Measurements from ENCODE around the gene RASSF8.
A peak's percentile ranks its signal among the peaks of the same experiment; 100 is the strongest.

Gene RASSF8

DNA sequence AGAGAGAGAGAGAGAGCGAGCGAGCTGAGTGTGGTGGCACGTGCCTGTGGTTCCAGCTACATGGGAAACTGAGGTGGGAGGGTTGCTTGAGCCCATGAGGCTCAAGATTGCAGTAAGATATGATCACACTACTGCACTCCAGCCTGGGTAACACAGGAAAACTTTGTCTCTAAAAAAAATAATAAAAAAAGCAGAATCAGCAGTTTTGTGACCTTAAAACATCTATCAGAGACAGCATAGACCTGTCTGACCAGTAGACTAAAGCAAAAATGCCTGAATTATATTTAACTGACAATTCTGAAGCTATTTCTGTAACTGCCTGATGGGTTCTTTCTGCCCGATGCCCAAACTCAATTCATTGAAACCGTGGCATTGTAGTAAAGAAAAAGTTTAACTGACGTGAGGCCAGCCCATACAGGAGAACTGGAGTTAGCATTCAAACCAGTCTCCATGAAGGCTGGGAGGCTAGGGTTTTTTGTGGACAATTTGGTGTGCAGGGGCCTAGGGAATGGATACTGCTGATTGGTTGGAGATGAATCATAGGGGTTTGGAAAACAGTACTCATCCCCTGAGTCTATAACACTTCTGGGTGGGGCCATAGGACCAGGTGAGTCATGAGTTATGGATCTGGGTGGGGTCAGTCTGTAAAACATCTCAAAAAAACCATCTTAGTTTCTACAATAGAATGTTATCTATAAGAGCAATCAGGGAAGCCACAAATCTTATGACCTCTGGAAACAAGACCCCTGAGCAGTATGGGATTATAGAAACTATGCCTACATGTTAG, 8.0 kb upstream of the RASSF8 start:
- TF ChIP-seq ZBTB7A (IDR thresholded peaks at IDR 0.05; ENCODE audit: low read depth) = no peak
- TF ChIP-seq CREB1 (IDR thresholded peaks at IDR 0.05; ENCODE audit: low read depth) = no peak
- no peak for TF ChIP-seq TAF1 (IDR thresholded peaks at IDR 0.05; ENCODE audit: low read depth)
- no peak for TF ChIP-seq EGR1 (IDR thresholded peaks at IDR 0.05)
- no peak for TF ChIP-seq FOXM1 (IDR thresholded peaks at IDR 0.05; ENCODE audit: borderline replicate concordance, low read depth)
- TF ChIP-seq TCF12 (IDR thresholded peaks at IDR 0.05; ENCODE audit: low read depth) = no peak
- no peak for TF ChIP-seq TEAD4 (IDR thresholded peaks at IDR 0.05)
- no peak for TF ChIP-seq NFIC (IDR thresholded peaks at IDR 0.05)
- no peak for TF ChIP-seq USF1 (IDR thresholded peaks at IDR 0.05)
- TF ChIP-seq RAD21 (IDR thresholded peaks at IDR 0.05; ENCODE audit: low read depth) = no peak
- no peak for TF ChIP-seq REST (IDR thresholded peaks at IDR 0.05; ENCODE audit: low read depth)
- TF ChIP-seq EP300 (IDR thresholded peaks at IDR 0.05; ENCODE audit: borderline replicate concordance) = no peak
- TF ChIP-seq, protein P1, sequence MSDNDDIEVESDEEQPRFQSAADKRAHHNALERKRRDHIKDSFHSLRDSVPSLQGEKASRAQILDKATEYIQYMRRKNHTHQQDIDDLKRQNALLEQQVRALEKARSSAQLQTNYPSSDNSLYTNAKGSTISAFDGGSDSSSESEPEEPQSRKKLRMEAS (IDR thresholded peaks at IDR 0.05) = no peak
- TF ChIP-seq YY1 (IDR thresholded peaks at IDR 0.05; ENCODE audit: low read depth) = no peak
- no peak for TF ChIP-seq CEBPB (IDR thresholded peaks at IDR 0.05)

DNA sequence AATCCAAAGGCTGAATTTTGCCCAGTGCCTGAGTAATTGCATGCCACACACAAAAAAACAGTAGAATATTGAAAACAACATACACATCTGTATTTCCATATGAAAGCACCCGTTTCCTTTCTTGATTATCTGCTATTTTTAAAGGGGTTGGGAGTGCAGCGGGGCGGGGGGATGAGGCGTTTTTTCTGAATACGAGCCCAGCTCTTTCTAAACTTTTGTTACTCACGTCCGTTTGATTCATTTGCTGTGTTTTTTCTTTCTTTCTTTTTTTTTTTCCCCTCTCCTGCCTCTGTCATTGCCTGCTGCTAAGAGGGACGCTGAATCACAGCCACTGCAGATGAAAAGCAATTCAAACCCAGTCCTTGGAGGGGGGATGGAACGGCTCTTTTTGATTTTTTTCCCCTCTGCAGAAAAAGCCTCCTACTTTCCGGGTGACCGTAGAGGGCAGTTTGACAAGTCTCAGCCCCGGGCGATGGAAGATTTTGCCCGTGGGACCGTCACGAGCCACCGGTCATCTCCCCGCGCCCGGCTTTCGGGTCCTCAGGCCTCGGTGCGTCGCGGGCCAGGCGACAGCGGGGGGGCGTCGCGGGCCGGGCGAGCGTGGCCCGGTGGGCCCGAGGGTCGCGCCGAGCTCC, 572 bp upstream of the RASSF8 start:
- TF ChIP-seq TCF12 (IDR thresholded peaks at IDR 0.05; ENCODE audit: low read depth) = no peak
- no peak for TF ChIP-seq EGR1 (IDR thresholded peaks at IDR 0.05)
- TF ChIP-seq FOXM1 (IDR thresholded peaks at IDR 0.05; ENCODE audit: borderline replicate concordance, low read depth) = no peak
- no peak for TF ChIP-seq CEBPB (IDR thresholded peaks at IDR 0.05)
- peak; percentile 94 for TF ChIP-seq ZBTB7A (IDR thresholded peaks at IDR 0.05; ENCODE audit: low read depth)
- TF ChIP-seq RAD21 (IDR thresholded peaks at IDR 0.05; ENCODE audit: low read depth) = no peak; the same call in 1 of the 2 replicates
- no peak for TF ChIP-seq CREB1 (IDR thresholded peaks at IDR 0.05; ENCODE audit: low read depth)
- TF ChIP-seq YY1 (IDR thresholded peaks at IDR 0.05; ENCODE audit: low read depth) = no peak
- no peak for TF ChIP-seq USF1 (IDR thresholded peaks at IDR 0.05)
- TF ChIP-seq, protein P1 (IDR thresholded peaks at IDR 0.05) = no peak; the same call in 1 of the 2 replicates
- no peak for TF ChIP-seq NFIC (IDR thresholded peaks at IDR 0.05)
- no peak for TF ChIP-seq EP300 (IDR thresholded peaks at IDR 0.05; ENCODE audit: borderline replicate concordance)
- TF ChIP-seq TAF1 (IDR thresholded peaks at IDR 0.05; ENCODE audit: low read depth) = peak; percentile 17; the same call in 1 of the 2 replicates
- TF ChIP-seq REST (IDR thresholded peaks at IDR 0.05; ENCODE audit: low read depth) = no peak

DNA sequence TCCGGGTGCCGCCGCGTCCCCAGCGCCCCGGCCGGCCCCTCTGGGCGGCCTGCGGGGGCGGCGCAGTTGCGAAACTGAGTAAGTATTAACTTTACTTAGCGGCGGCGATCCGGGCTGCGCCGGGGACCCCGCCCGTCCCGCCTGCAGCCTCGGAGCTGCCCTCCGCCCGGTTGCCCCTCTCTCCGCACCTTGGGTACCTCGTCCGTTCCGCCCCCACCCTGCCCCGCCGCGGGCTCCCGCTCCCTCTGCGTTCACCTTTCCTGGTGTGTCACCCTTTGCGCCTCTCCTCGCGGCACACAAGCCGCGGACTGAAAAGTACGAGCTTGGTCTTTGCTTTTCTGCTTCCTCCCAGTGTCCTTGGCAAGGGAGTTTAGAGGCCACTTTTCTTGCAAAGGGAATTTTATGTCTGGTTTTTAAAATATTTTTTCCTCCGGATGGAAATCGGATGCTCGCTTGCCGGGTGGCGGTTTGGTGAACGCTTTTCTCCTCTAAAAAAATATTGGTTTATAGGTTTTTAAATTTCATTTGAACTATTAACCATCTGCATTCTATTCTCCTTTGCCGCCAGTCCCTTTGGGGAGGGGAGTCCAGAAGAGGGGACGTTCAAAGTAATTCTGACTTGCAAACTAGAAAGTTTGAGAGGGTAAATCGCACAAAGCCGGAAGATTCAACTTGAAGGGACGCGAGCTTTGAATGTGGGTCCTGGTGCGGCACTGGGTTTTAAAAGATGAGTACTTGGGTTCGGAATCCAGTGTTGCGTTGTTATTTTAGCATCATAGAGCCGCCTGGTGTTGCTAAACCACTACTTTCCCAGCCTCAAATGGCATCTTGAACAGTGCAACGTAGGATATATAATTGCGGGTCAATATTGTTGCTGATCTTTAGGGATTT, 834 bp downstream of the RASSF8 start:
- TF ChIP-seq, protein P1 (IDR thresholded peaks at IDR 0.05) = no peak; the same call in 1 of the 2 replicates
- no peak for TF ChIP-seq FOXM1 (IDR thresholded peaks at IDR 0.05; ENCODE audit: borderline replicate concordance, low read depth)
- TF ChIP-seq TEAD4 (IDR thresholded peaks at IDR 0.05) = no peak
- TF ChIP-seq REST (IDR thresholded peaks at IDR 0.05; ENCODE audit: low read depth) = no peak
- no peak for TF ChIP-seq TAF1 (IDR thresholded peaks at IDR 0.05; ENCODE audit: low read depth)
- TF ChIP-seq CEBPB (IDR thresholded peaks at IDR 0.05) = peak; percentile 42; the same call in 1 of the 2 replicates
- no peak for TF ChIP-seq EP300 (IDR thresholded peaks at IDR 0.05; ENCODE audit: borderline replicate concordance)
- TF ChIP-seq USF1 (IDR thresholded peaks at IDR 0.05) = no peak
- no peak for TF ChIP-seq RAD21 (IDR thresholded peaks at IDR 0.05; ENCODE audit: low read depth)
- peak; percentile 82 for TF ChIP-seq EGR1 (IDR thresholded peaks at IDR 0.05)
- TF ChIP-seq ZBTB7A (IDR thresholded peaks at IDR 0.05; ENCODE audit: low read depth) = peak; percentile 82; the same call in 1 of the 2 replicates
- TF ChIP-seq CREB1 (IDR thresholded peaks at IDR 0.05; ENCODE audit: low read depth) = no peak
- TF ChIP-seq TCF12 (IDR thresholded peaks at IDR 0.05; ENCODE audit: low read depth) = peak; percentile 7; the same call in 1 of the 2 replicates
- no peak for TF ChIP-seq YY1 (IDR thresholded peaks at IDR 0.05; ENCODE audit: low read depth)
- no peak for TF ChIP-seq NFIC (IDR thresholded peaks at IDR 0.05)

All from Ishikawa (cell line).